HK-2 (cell line): ENCODE results near the gene MKNK2.

ENCODE experiments used
- DNase-seq: peaks from one replicate; pipeline ENCODE4 v3.0.0-alpha.2; 2018; ENCODE audit not compliant: unreplicated experiment

Gene MKNK2

GRCh38 chr19:2058570-2059421, 7.8 kb upstream of the MKNK2 start:
- DNase-seq = no peak

- no peak for DNase-seq
These were observed 6.7 kb upstream of the MKNK2 start for GRCh38 chr19:2057484-2058469.

- DNase-seq = no peak
These were observed 5.8 kb upstream of the MKNK2 start for GRCh38 chr19:2056837-2057192.

GRCh38 chr19:2055931-2056836, 5.1 kb upstream of the MKNK2 start:
- peak; percentile 59 for DNase-seq

GRCh38 chr19:2054763-2055162, 3.7 kb upstream of the MKNK2 start:
- DNase-seq = no peak

GRCh38 chr19:2053601-2054389, 2.8 kb upstream of the MKNK2 start:
- DNase-seq = no peak

- no peak for DNase-seq
These were observed 995 bp upstream of the MKNK2 start for GRCh38 chr19:2051773-2052704.

GRCh38 chr19:2050349-2050990, 574 bp downstream of the MKNK2 start:
- no peak for DNase-seq

GRCh38 chr19:2049741-2050348, 1.2 kb downstream of the MKNK2 start:
- peak; percentile 84 for DNase-seq

- DNase-seq = no peak
These were observed 1.9 kb downstream of the MKNK2 start for GRCh38 chr19:2048959-2049740.

DNA sequence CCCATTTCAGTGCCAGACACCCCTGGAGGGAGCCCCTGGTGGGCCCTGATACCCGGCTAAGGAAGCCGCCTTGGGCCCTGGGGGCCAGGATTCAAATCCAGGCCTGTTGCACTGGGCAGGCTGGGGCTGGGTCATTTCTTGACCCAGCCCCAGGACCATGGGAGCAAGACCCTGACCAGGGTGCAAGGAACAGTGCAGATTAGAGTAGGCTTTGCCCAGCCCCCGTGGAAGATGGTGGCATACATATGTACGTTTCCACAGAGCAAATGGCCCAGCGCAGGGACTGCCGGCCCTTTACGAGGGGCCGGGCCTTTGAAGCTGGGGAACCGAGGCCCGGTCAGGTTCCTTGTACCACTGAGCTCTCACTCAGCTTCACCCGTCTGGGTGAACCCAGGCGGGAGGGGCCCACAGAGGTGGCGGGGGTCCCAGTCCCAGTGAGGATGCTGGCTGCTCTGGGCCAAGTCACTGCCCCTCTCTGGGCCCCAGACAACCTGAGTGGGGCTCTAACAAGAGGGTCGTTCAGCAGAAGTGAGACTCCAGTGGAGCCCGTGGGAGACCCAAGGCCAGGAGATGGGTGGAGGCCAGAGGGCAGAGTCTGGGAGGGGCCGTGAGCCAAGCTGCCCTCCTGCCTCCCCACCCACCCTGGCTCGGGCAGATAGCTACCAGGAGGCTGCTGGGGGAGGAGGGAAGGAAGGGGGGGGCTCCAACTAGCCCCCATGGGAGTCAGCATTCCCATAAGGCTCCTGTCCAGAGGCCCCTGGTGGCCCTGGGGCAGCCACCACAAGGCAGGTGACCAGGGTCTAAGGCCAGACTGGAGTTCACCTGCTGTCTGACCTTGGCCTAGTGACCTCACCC, 2.7 kb downstream of the MKNK2 start:
- no peak for DNase-seq

DNA sequence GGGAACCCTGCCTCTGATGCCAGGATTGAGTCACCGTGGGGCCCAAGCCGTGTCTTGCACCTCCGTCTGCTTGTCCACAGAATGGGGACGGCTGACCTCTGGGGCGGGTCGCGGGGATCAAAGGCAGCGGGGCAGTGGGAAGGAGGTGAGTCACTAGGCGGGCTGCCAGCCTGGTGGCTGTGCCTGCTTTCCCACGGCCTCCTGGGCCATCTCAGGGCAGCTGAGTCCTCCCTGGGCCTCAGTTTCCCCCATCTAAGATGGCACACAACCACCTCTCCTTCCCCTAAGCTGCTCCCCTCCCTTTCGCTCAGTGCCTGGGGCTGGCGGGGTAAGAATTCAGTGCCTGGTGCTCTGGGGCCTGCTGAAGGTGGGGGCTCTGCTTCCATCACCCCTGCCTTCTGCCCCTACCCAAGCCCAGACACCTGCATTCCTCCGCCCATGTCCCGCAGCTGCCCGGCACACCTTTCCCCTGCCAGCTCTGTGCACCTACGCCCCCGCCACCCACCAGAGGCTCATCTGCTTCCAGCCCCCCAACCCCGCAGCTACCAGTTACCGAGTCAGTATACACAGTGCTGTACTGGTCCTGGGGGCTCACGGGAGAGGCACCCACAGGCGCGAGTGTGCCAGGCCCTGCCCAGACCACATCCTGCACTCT, 3.5 kb downstream of the MKNK2 start:
- peak; percentile 75 for DNase-seq

GRCh38 chr19:2047076-2047448, 4.0 kb downstream of the MKNK2 start:
- DNase-seq = no peak

DNA sequence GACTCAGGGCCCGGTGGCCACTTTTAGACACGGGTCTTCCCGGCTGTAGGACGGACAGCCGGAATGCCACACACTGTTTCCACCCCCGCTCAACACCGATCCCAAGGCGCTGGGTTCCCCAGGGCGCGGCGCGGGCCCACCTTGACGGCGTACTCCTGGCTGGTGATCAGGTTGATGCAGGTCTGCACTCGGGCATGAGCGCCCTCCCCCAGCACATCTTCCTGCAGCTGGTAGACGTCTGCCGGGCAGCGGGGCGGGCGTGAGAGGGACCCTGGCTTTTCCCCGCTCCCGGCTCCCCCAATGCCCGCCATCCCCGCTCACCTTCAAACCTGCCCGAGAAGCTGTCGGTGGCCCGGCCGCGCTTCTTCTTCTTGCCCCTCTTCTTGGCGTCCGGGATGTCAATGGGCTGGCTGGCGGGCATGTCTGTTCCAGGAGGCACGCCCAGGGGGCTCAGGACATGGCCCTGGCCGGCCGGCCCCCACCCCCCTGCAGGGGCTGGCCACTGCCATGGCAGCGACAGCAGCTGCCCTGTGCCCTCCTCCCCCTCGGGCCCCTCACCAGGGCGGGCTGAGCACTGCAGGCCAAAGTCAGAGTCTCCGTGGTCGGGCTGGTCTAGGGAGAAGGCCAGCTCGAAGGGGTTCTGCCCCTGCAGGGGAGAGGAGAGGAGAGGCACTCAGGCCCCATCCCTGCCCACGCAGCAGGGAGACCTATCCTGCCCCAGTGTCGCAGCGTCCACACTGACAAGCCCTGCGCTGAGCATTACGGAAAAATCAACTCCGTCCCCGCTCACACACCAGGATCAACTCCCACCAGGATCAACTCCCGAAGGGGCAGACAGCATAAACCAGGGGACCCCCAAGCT, 4.8 kb downstream of the MKNK2 start:
- DNase-seq = no peak

- DNase-seq = no peak
These were observed 5.5 kb downstream of the MKNK2 start for GRCh38 chr19:2045501-2046045.
